Adrenal gland (tissue), 5 donors: Measurements from ENCODE around the gene OR7G2.

Experiments used
- CTCF ChIP-seq, 6 experiments: fragments of 450-650 bp in 4 of 6; fragments of 200-600 bp in 2 of 6; sonication (generic) in 1 of 6; IDR thresholded peaks; 1 replicate in 5 of 6; 2 replicates in 1 of 6; pipeline versions ENCODE4 v1.5.1 to v1.8.0; 2016 to 2021; ENCODE audit warnings: antibody characterized with exemption in 6 of 6, mild to moderate bottlenecking in 2 of 6, moderate library complexity in 1 of 6
- POLR2A ChIP-seq, 2 donors: fragments of 450-650 bp; IDR thresholded peaks; one replicate each; pipeline ENCODE4 v1.6.1; 2017; ENCODE audit warnings: antibody characterized with exemption in 2 of 2, mild to moderate bottlenecking in 2 of 2, moderate library complexity in 1 of 2
- donor health status: DM: no; HTN: no; CAD: no.

- TF ChIP-seq CTCF (IDR thresholded peaks at IDR 0.05), result no peak
- TF ChIP-seq POLR2A (IDR thresholded peaks at IDR 0.05), result no peak
These were observed 45.4 kb downstream of the OR7G2 start for GRCh38 chr19:9061879-9062278.
